ENCODE data around the gene DNAAF5.

DNA sequence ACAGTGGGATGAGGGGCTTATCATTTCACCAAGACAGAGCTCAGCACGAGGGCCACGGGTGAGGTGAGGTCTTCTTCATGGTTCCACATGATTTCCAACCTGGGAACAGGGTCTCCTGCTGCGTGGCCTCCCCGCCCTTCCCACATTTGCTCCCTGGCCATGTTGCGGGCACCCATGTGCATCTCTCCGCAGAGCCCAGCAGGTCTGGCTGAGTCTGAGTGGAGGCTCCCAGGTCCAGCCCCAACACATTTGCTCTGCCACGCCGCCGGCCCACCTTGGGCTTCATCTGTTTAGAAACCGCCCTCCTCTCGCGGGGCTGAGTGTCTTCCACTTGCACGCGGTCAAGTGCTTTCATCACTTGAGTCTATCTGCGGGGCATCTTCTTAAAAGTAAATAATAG is 15.4 kb downstream of the DNAAF5 start:
- no peak for TF ChIP-seq POLR2A (IDR thresholded peaks at IDR 0.05)
- TF ChIP-seq, protein P1, sequence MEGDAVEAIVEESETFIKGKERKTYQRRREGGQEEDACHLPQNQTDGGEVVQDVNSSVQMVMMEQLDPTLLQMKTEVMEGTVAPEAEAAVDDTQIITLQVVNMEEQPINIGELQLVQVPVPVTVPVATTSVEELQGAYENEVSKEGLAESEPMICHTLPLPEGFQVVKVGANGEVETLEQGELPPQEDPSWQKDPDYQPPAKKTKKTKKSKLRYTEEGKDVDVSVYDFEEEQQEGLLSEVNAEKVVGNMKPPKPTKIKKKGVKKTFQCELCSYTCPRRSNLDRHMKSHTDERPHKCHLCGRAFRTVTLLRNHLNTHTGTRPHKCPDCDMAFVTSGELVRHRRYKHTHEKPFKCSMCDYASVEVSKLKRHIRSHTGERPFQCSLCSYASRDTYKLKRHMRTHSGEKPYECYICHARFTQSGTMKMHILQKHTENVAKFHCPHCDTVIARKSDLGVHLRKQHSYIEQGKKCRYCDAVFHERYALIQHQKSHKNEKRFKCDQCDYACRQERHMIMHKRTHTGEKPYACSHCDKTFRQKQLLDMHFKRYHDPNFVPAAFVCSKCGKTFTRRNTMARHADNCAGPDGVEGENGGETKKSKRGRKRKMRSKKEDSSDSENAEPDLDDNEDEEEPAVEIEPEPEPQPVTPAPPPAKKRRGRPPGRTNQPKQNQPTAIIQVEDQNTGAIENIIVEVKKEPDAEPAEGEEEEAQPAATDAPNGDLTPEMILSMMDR (IDR thresholded peaks at IDR 0.05) = no peak
